Mononuclear cell (primary cell): ENCODE data around the gene CCDC167. TPM values are rescaled to one million over a fixed set of nuclear protein-coding genes. Genes with fewer than 3 reads are reported as not detected.

Experiments used
- H3K27me3 ChIP-seq: 2 replicates; pipeline ENCODE4 v1.6.0; 2011; ENCODE audit warnings: low read length, control low read depth; ENCODE audit not compliant: insufficient read depth
- H3K4me1 ChIP-seq: 2 replicates; pipeline ENCODE4 v1.5.1; 2011; ENCODE audit warnings: mild to moderate bottlenecking, low read length, control low read depth; ENCODE audit not compliant: insufficient read depth
- H3K4me3 ChIP-seq: 2 replicates; pipeline ENCODE4 v1.5.1; 2011; ENCODE audit warnings: mild to moderate bottlenecking, low read length, moderate library complexity
- H3K9me3 ChIP-seq: 2 replicates; pipeline ENCODE4 v1.5.1; 2011; ENCODE audit warnings: low read depth, mild to moderate bottlenecking, control low read depth, low read length
- total RNA-seq: library from RNA; depleted of rRNA; stranded (reverse); fragments of >200 nt; gene quantifications from one replicate; pipeline ENCODE4 v1.2.3, GENCODE V29; 2012

Gene CCDC167
- total RNA-seq, 1 donor, result 4.2 TPM

- Histone ChIP-seq H3K9me3 (no peaks in the 10 kb centered on the region), H3K27me3 (no peaks in the 10 kb centered on the region), H3K4me3 (no peak overlapping the region), H3K4me1 (peaks cover 48% of the 10 kb centered on the region)
Measured at GRCh38 chr6:37520926-37521325, 21.2 kb upstream of the CCDC167 start.

DNA sequence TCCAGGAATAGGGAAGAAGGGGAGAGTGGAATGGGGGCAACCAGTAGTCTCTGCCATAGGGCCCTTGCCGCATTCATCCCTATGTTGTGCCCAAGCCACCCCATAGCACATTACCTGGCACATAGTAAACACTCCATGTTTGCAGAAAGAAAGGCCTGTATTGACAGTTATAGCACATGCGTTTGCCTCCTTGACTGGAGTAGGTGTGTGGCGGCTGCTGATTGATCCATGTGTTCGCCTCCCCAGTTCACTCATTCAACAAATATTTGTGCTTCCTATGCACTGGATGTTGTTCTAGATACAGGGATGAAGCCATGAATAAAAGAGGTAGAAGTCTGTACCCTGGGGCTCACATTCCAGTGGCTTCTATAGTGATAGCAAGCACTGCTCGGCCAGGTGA, 19.8 kb upstream of the CCDC167 start:
- Histone ChIP-seq H3K27me3 (no peaks in the 10 kb centered on the region), H3K4me3 (no peak overlapping the region), H3K4me1 (peaks cover 63% of the 10 kb centered on the region), H3K9me3 (no peaks in the 10 kb centered on the region)

DNA sequence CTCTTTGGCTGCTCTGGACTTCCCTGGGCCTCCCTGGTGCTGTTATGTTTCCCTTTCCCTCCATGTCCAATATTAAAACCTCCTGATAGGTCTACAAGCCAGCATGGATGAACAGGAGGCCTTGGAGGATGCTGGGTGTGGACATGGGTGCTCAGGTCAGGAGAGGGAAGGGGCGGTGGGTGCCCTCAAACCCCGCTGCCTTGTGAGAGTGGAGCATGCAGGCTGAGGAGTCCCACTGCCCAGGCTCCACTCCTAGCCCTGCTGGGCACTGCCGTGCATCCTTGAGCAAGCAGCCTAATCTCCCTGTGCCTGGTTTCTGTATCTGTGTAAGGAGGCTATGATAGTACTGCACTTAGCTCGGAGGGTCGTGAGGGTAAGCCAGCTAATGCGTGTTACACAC, 18.4 kb upstream of the CCDC167 start:
- Histone ChIP-seq H3K27me3 (no peaks in the 10 kb centered on the region), H3K4me1 (peaks cover 76% of the 10 kb centered on the region), H3K9me3 (no peaks in the 10 kb centered on the region), H3K4me3 (no peak overlapping the region)

DNA sequence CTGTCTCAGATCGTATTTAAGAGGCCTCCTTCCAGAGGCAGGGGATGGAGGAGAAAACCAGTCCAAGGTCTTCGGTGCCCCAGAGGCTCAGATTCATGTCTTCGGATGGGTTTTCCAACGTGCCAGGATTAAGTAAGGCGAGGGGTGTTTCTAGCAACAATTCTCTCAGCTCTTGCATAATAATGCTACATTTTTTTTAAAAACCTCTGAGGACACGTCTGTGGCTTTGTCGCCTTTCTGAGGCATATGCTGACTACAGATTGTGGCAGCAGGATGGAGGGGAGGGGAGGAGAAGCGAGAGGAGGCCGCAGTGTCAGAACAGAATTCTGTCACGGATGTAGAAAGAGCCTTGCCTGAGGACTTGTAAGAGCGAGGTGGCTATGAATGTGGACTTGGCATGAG, 17.7 kb upstream of the CCDC167 start:
- Histone ChIP-seq H3K9me3 (no peaks in the 10 kb centered on the region), H3K27me3 (no peaks in the 10 kb centered on the region), H3K4me3 (peak overlapping the region; percentile 33), H3K4me1 (peaks cover 82% of the 10 kb centered on the region)

- peak overlapping the region; percentile 33 for H3K4me3 ChIP-seq
- H3K9me3 ChIP-seq, result no peaks in the 10 kb centered on the region
- H3K4me1 ChIP-seq, result peaks cover 82% of the 10 kb centered on the region
- H3K27me3 ChIP-seq, result no peaks in the 10 kb centered on the region
Measured at GRCh38 chr6:37516920-37517405, 17.3 kb upstream of the CCDC167 start.

- Histone ChIP-seq H3K4me3 (peak overlapping the region; percentile 33), H3K27me3 (no peaks in the 10 kb centered on the region), H3K4me1 (peaks cover 76% of the 10 kb centered on the region), H3K9me3 (no peaks in the 10 kb centered on the region)
Measured at GRCh38 chr6:37516076-37516919, 16.6 kb upstream of the CCDC167 start.

- Histone ChIP-seq H3K4me1 (peaks cover 70% of the 10 kb centered on the region), H3K9me3 (no peaks in the 10 kb centered on the region), H3K4me3 (peak overlapping the region; percentile 4), H3K27me3 (no peaks in the 10 kb centered on the region)
Measured at GRCh38 chr6:37515712-37516075, 16.0 kb upstream of the CCDC167 start.

DNA sequence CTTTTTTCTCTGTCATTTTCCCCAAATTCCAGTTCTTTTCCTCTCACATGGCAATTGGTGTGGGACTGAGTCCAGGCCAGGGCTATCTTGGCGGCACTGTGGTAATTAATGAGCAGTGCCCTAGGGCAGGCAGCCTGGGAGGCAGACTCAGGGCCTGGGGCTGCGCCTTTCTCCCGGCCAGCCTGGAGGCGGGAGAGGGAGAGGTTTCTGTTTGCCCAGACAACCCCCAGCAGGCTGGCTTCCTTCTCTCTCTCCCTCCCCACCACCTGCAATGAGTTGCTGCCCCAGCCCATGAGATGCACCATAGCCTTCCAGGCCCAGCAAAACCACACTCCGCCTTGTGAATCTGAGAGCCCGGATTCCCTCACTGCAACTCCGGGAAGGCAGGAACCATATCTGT, 15.1 kb upstream of the CCDC167 start:
- Histone ChIP-seq H3K4me3 (no peak overlapping the region), H3K4me1 (peaks cover 68% of the 10 kb centered on the region), H3K9me3 (no peaks in the 10 kb centered on the region), H3K27me3 (no peaks in the 10 kb centered on the region)

GRCh38 chr6:37514321-37514771, 14.7 kb upstream of the CCDC167 start:
- H3K4me1 ChIP-seq, result peaks cover 68% of the 10 kb centered on the region
- H3K27me3 ChIP-seq, result no peaks in the 10 kb centered on the region
- H3K4me3 ChIP-seq, result no peak overlapping the region
- H3K9me3 ChIP-seq, result no peaks in the 10 kb centered on the region

DNA sequence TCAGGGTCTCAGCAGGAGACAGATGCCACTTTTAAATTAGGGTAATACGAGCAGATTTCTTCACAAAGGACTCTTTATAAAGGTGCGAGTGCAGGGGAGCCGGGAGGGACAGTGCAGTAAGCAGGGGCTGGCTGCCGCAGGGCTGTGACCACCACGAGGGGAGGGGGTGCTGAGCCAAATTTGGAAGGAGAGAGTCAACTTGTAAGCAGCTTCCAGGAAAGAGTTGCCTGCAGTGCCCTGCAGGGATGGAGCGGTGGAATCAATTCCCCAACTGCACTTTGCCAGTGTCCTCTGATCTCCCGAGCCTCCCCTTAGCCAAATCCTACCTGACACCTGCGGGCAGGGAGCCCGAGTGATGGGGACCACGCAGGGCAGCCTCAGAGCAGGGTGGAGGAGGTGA, 13.9 kb upstream of the CCDC167 start:
- H3K4me3 ChIP-seq, result no peak overlapping the region
- no peaks in the 10 kb centered on the region for H3K9me3 ChIP-seq
- peaks cover 61% of the 10 kb centered on the region for H3K4me1 ChIP-seq
- H3K27me3 ChIP-seq, result no peaks in the 10 kb centered on the region

DNA sequence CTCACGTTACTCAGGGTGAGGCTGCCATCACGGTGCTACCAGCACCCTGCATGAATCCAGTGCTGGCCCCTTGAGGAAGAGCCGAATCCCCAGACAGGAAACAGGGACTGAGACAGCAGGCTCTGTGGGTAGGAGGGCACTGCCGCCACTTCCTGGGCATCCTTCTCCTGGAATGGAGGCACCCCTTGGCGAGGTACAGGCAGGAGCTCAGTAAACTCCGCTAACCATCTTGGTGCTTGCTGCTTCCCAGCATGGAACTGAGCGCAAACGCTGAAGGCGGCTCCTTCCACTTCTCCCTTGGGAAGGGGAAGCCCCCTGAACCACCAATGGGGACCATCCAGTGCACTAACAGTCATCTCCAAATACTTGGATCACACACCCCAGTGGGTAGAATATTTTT, 13.5 kb upstream of the CCDC167 start:
- Histone ChIP-seq H3K4me3 (no peak overlapping the region), H3K27me3 (no peaks in the 10 kb centered on the region), H3K9me3 (no peaks in the 10 kb centered on the region), H3K4me1 (peaks cover 60% of the 10 kb centered on the region)

- no peak overlapping the region for H3K4me3 ChIP-seq
- peaks cover 54% of the 10 kb centered on the region for H3K4me1 ChIP-seq
- H3K9me3 ChIP-seq, result no peaks in the 10 kb centered on the region
- no peaks in the 10 kb centered on the region for H3K27me3 ChIP-seq
Measured at GRCh38 chr6:37512400-37513011, 12.8 kb upstream of the CCDC167 start.

GRCh38 chr6:37511910-37512399, 12.3 kb upstream of the CCDC167 start:
- Histone ChIP-seq H3K4me3 (no peak overlapping the region), H3K4me1 (peaks cover 49% of the 10 kb centered on the region), H3K9me3 (no peaks in the 10 kb centered on the region), H3K27me3 (no peaks in the 10 kb centered on the region)

DNA sequence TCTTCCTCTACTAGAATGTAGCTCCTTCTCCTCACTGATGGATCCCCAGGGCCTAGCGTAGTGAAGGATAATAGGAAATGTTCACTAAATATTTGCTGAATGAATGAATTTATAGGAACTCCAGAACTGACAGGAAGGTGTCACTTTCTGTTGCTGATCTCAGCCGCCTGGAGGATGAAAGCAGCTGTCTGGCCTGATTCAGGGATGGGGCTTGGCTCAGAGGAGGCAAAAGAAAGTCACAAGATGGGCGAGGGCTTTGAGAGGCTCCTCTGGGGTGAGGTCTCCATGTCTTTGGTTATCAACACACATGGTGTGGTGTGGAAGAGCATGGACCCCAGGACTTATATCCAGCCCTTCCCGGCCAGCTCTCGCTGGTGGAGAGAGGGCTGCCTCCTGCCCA, 11.5 kb upstream of the CCDC167 start:
- Histone ChIP-seq H3K4me3 (no peak overlapping the region), H3K4me1 (peaks cover 41% of the 10 kb centered on the region), H3K27me3 (no peaks in the 10 kb centered on the region), H3K9me3 (no peaks in the 10 kb centered on the region)

GRCh38 chr6:37507690-37508421, 8.2 kb upstream of the CCDC167 start:
- no peaks in the 10 kb centered on the region for H3K9me3 ChIP-seq
- peaks cover 33% of the 10 kb centered on the region for H3K4me1 ChIP-seq
- H3K4me3 ChIP-seq, result no peak overlapping the region
- no peaks in the 10 kb centered on the region for H3K27me3 ChIP-seq
